Endothelial cell of umbilical vein (primary cell): ENCODE results near the gene PTCD1. TPM values are rescaled to one million over a fixed set of nuclear protein-coding genes. Genes with fewer than 3 reads are reported as not detected.

Experiments
- BruUV-seq: library from RNA; stranded (reverse); fragments of 400-500 nt; replicated peaks from 2 replicates; lab custom pipeline; 2021; lab: Mats Ljungman, UMichigan
- CTCF ChIA-PET: fragments of 300-600, 350-600 bp; sonication (Branson Sonifier 250); formaldehyde crosslinking; loops from one replicate; lab custom pipeline; 2021; ENCODE audit warnings: antibody characterized with exemption, inconsistent platforms; lab: Charles Lee
- POLR2A ChIA-PET: fragments of 300-600, 350-600 bp; sonication (Branson Sonifier 250); formaldehyde crosslinking; loops from one replicate; lab custom pipeline; 2021; ENCODE audit warnings: antibody characterized with exemption, inconsistent platforms; lab: Charles Lee
- DNase-seq: peaks from one replicate; pipeline ENCODE4 v3.0.0-alpha.2; 2011; ENCODE audit warnings: low read depth, low spot score
- FAIRE-seq: peaks from 2 replicates; lab custom pipeline; 2011; peaks lifted over from hg19 to GRCh38; lab: Jason Lieb, UNC
- H2AFZ ChIP-seq: 2 replicates; pipeline ENCODE4 v1.6.0; 2012; ENCODE audit warnings: low read depth, low read length, control low read depth, inconsistent platforms
- H3K27ac ChIP-seq: 2 replicates; pipeline ENCODE4 v1.5.1; 2011; ENCODE audit warnings: low read depth, mild to moderate bottlenecking, control low read depth, low read length, moderate library complexity; ENCODE audit not compliant: insufficient read depth
- H3K27me3 ChIP-seq, 2 experiments: 2 replicates each; pipeline versions ENCODE4 v1.6.0 to v1.6.1; 2011; ENCODE audit warnings: low read length in 2 of 2, mixed read lengths in 1 of 2; ENCODE audit not compliant: control insufficient read depth in 2 of 2, insufficient read depth in 2 of 2
- H3K36me3 ChIP-seq, 2 experiments: 2 replicates in 1 of 2; 3 replicates in 1 of 2; pipeline ENCODE4 v1.5.1; 2011; ENCODE audit warnings: low read length in 2 of 2, mild to moderate bottlenecking in 1 of 2, moderate library complexity in 1 of 2; ENCODE audit not compliant: control insufficient read depth in 2 of 2, insufficient read depth in 2 of 2; ENCODE audit errors: extremely low read depth in 1 of 2
- H3K4me1 ChIP-seq: 3 replicates; pipeline ENCODE4 v1.5.1; 2011; ENCODE audit warnings: mild to moderate bottlenecking, low read length; ENCODE audit not compliant: control insufficient read depth, insufficient read depth; ENCODE audit errors: extremely low read depth
- H3K4me2 ChIP-seq: 2 replicates; pipeline ENCODE4 v1.6.1; 2011; ENCODE audit warnings: low read length, control low read depth, mixed read lengths; ENCODE audit not compliant: insufficient read depth
- H3K4me3 ChIP-seq, 3 experiments: fragments of 200-600 bp in 1 of 3; sonication (generic), shearing (Covaris generic) in 1 of 3; replicated peaks in 1 of 3; 2 replicates each; pipeline ENCODE4 v1.5.1; 2011 to 2016; ENCODE audit warnings: control low read depth in 3 of 3, low read length in 3 of 3, mild to moderate bottlenecking in 2 of 3, inconsistent platforms in 1 of 3, low read depth in 1 of 3, moderate library complexity in 1 of 3; ENCODE audit not compliant: insufficient read depth in 1 of 3
- H3K79me2 ChIP-seq: 2 replicates; pipeline ENCODE4 v1.6.0; 2012; ENCODE audit warnings: low read length, inconsistent platforms; ENCODE audit not compliant: control insufficient read depth, insufficient read depth
- H3K9ac ChIP-seq: replicated peaks from 2 replicates; pipeline ENCODE3; 2011; ENCODE audit warnings: low read length, control low read depth; ENCODE audit not compliant: insufficient read depth; ENCODE audit errors: extremely low read depth
- H3K9me1 ChIP-seq: replicated peaks from 3 replicates; pipeline ENCODE4 v1.6.0; 2011; ENCODE audit warnings: mild to moderate bottlenecking, low read length; ENCODE audit not compliant: control insufficient read depth, insufficient read depth; ENCODE audit errors: extremely low read depth
- H3K9me3 ChIP-seq: replicated peaks from 2 replicates; pipeline ENCODE4 v1.5.1; 2012; ENCODE audit warnings: low read length, inconsistent platforms; ENCODE audit not compliant: control insufficient read depth, insufficient read depth
- H4K20me1 ChIP-seq: replicated peaks from 2 replicates; pipeline ENCODE3; 2011; ENCODE audit warnings: mild to moderate bottlenecking, low read length; ENCODE audit not compliant: control insufficient read depth, insufficient read depth; ENCODE audit errors: extremely low read depth
- CTCF ChIP-seq, 2 donors: IDR thresholded peaks; 1 replicate in 1 of 2; 2 replicates in 1 of 2; pipeline ENCODE4 v1.5.1; 2011; ENCODE audit warnings: low read length in 2 of 2, mild to moderate bottlenecking in 2 of 2, moderate library complexity in 2 of 2, control low read depth in 1 of 2, inconsistent platforms in 1 of 2, low read depth in 1 of 2; ENCODE audit not compliant: insufficient read depth in 1 of 2; ENCODE audit errors: extremely low read depth in 1 of 2
- EZH2 ChIP-seq: IDR thresholded peaks from 2 replicates; pipeline ENCODE4 v1.6.1; 2012; ENCODE audit warnings: borderline replicate concordance, low read depth, mild to moderate bottlenecking, moderate library complexity, low read length, inconsistent platforms; ENCODE audit not compliant: severe bottlenecking
- FOS ChIP-seq: IDR thresholded peaks from 2 replicates; pipeline ENCODE4 v1.6.1; 2011; ENCODE audit warnings: mild to moderate bottlenecking, low read length, moderate library complexity, borderline replicate concordance; ENCODE audit not compliant: insufficient read depth
- MAX ChIP-seq: IDR thresholded peaks from 2 replicates; pipeline ENCODE4 v1.6.1; 2011; ENCODE audit not compliant: insufficient read depth, insufficient read length
- MYC ChIP-seq: IDR thresholded peaks from one replicate; pipeline ENCODE4 v1.6.1; 2011; ENCODE audit warnings: mild to moderate bottlenecking, low read depth, low read length
- POLR2A ChIP-seq: IDR thresholded peaks from 2 replicates; pipeline ENCODE4 v1.6.1; 2012; ENCODE audit warnings: low read depth, mild to moderate bottlenecking, control low read depth, low read length
- POLR2AphosphoS5 ChIP-seq: IDR thresholded peaks from 2 replicates; pipeline ENCODE4 v1.6.1; 2012; ENCODE audit warnings: low read depth, mild to moderate bottlenecking, control low read depth, low read length, moderate library complexity; ENCODE audit not compliant: insufficient read depth
- dilution Hi-C: fragments of 300-500 bp; cut with MboI; formaldehyde crosslinking; loops from one replicate; pipeline ENCODE4 v1.15.0; 2019; ENCODE audit warnings: low sequenced_read_pairs; ENCODE audit not compliant: extremely low pct_ligation_motif_present
- intact Hi-C: fragments of 100-400 bp; cut with micrococcal nuclease; formaldehyde crosslinking; loops from one replicate; pipeline ENCODE4 v1.10.0; 2022
- polyA plus RNA-seq, 4 experiments: library from polyadenylated mRNA; depleted of rRNA in 3 of 4; stranded (reverse) in 3 of 4; unstranded in 1 of 4; fragments of >200 nt; gene quantifications; 2 replicates each; pipeline versions ENCODE4 v1.2.1 to v1.2.3, GENCODE V29; 2011 to 2012; ENCODE audit warnings: missing spikeins in 1 of 4
- total RNA-seq: library from RNA; stranded (reverse); gene quantifications from 2 replicates; pipeline ENCODE4 v1.2.3, GENCODE V29; 2021

The PTCD1 gene
- total and polyA plus RNA-seq, 2 donors (not counting 3 experiments of a cell fraction or from before 2014, with no cell fraction given), result 3.8 to 9.6 TPM

- H3K9me1 ChIP-seq, result no peaks in the 10 kb centered on the region
- CTCF ChIA-PET, result no interaction called here
- no peak overlapping the region for H3K9ac ChIP-seq
- H3K36me3 ChIP-seq, result no peaks in the 10 kb centered on the region
- H4K20me1 ChIP-seq, result no peaks in the 10 kb centered on the region
- POLR2A ChIA-PET, result no interaction called here
- no TSS peak for BruUV-seq
- peaks cover 5% of the 10 kb centered on the region for H3K4me1 ChIP-seq
- intact Hi-C loops, result no loop called here
- no peak overlapping the region for H3K4me3 ChIP-seq
- H3K27ac ChIP-seq, result no peak overlapping the region
- dilution Hi-C loops, result no loop called here
- FAIRE-seq, result no peak
- no peaks in the 10 kb centered on the region for H3K27me3 ChIP-seq
- no peak overlapping the region for H2AFZ ChIP-seq
- H3K79me2 ChIP-seq, result peaks cover 51% of the 10 kb centered on the region
- no peak for DNase-seq
- TF ChIP-seq MYC (no peak), POLR2AphosphoS5 (no peak), MAX (no peak), EZH2 (no peak), POLR2A (no peak), FOS (no peak), CTCF (IDR thresholded peaks at IDR 0.05; ENCODE audit: extremely low read depth in 1 of 2, insufficient read depth in 1 of 2, low read depth in 1 of 2, low read length in 2 of 2) (no peak)
- no peaks in the 10 kb centered on the region for H3K9me3 ChIP-seq
- H3K4me2 ChIP-seq, result no peak overlapping the region
These were observed 37.5 kb upstream of the PTCD1 start for GRCh38 chr7:99476107-99476506.
